SK-N-SH (cell line): ENCODE data around the gene SCN4A. TPM values are rescaled to one million over a fixed set of nuclear protein-coding genes. Genes with fewer than 3 reads are reported as not detected.
"Not testable (repeated sequence)": the region's sequence is repeated elsewhere in the genome, so short reads cannot be mapped to it uniquely, and the experiment has no call there.

Experiments used
- CTCF ChIA-PET: fragments of 300-600, 350-600 bp; formaldehyde crosslinking; extraction: SDS; loops from one replicate; lab custom pipeline; 2021; lab: Yijun Ruan, JAX
- POLR2A ChIA-PET: fragments of 350-600 bp; sonication (Branson Sonifier 250); formaldehyde crosslinking; extraction: SDS; loops from one replicate; lab custom pipeline; 2020; ENCODE audit warnings: antibody characterized with exemption, inconsistent platforms; lab: Yijun Ruan, JAX
- DNase-seq: peaks from one replicate; pipeline ENCODE4 v3.0.0; 2012
- H2AFZ ChIP-seq: fragments of 200-600 bp; sonication (generic); 2 replicates; pipeline ENCODE4 v1.8.1; 2016; ENCODE audit warnings: antibody characterized with exemption, mild to moderate bottlenecking, low read depth
- H3F3A ChIP-seq: fragments of 200-600 bp; sonication (generic); replicated peaks from 2 replicates; pipeline ENCODE3; 2016; ENCODE audit warnings: antibody characterized with exemption, mild to moderate bottlenecking; ENCODE audit not compliant: insufficient read depth
- H3K27ac ChIP-seq, 2 experiments: fragments of 200-500 bp in 1 of 2; fragments of 200-600 bp in 1 of 2; sonication (Bioruptor generic) in 1 of 2; sonication (generic), shearing (Covaris generic) in 1 of 2; 2 replicates each; pipeline versions ENCODE4 v1.5.1 to v1.6.1; 2014 to 2016; ENCODE audit warnings: low read depth in 2 of 2, inconsistent platforms in 1 of 2, low read length in 1 of 2, mild to moderate bottlenecking in 1 of 2, mixed read lengths in 1 of 2
- H3K27me3 ChIP-seq: fragments of 200-600 bp; sonication (generic), shearing (Covaris generic); 2 replicates; pipeline ENCODE4 v1.6.1; 2016; ENCODE audit warnings: mixed run types; ENCODE audit not compliant: insufficient read depth
- H3K36me3 ChIP-seq, 2 experiments: fragments of 200-500 bp in 1 of 2; fragments of 200-600 bp in 1 of 2; sonication (Bioruptor generic) in 1 of 2; sonication (generic) in 1 of 2; replicated peaks in 1 of 2; 2 replicates each; pipeline versions ENCODE3 to v1.5.1; 2014 to 2016; ENCODE audit warnings: low read length in 1 of 2, mild to moderate bottlenecking in 1 of 2; ENCODE audit not compliant: insufficient read depth in 2 of 2, control insufficient read depth in 1 of 2
- H3K4me1 ChIP-seq, 2 experiments: fragments of 200-500 bp in 1 of 2; fragments of 200-600 bp in 1 of 2; sonication (Bioruptor generic) in 1 of 2; sonication (generic), shearing (Covaris generic) in 1 of 2; 2 replicates each; pipeline versions ENCODE4 v1.5.1 to v1.6.1; 2014 to 2016; ENCODE audit warnings: low read depth in 1 of 2, low read length in 1 of 2, mixed run types in 1 of 2; ENCODE audit not compliant: insufficient read depth in 2 of 2, control insufficient read depth in 1 of 2
- H3K4me2 ChIP-seq: fragments of 200-600 bp; sonication (generic), shearing (Covaris generic); 2 replicates; pipeline ENCODE4 v1.6.1; 2017; ENCODE audit warnings: mixed run types
- H3K4me3 ChIP-seq, 2 experiments: fragments of 200-500 bp in 1 of 2; fragments of 200-600 bp in 1 of 2; sonication (Bioruptor generic) in 1 of 2; sonication (generic), shearing (Covaris generic) in 1 of 2; 2 replicates each; pipeline versions ENCODE4 v1.5.1 to v1.8.1; 2014 to 2016; ENCODE audit warnings: low read depth in 2 of 2, inconsistent platforms in 1 of 2, low read length in 1 of 2, mild to moderate bottlenecking in 1 of 2, mixed read lengths in 1 of 2, moderate library complexity in 1 of 2
- H3K79me2 ChIP-seq: fragments of 200-600 bp; sonication (generic); 2 replicates; pipeline ENCODE4 v1.8.1; 2017; ENCODE audit warnings: mild to moderate bottlenecking; ENCODE audit not compliant: insufficient read depth
- H3K9ac ChIP-seq: fragments of 200-600 bp; sonication (generic); 2 replicates; pipeline ENCODE4 v1.6.1; 2017; ENCODE audit warnings: mixed run types
- H3K9me2 ChIP-seq: fragments of 200-600 bp; sonication (generic); 2 replicates; pipeline ENCODE4 v1.6.1; 2017; ENCODE audit warnings: mixed run types
- H3K9me3 ChIP-seq: fragments of 200-600 bp; sonication (generic); 2 replicates; pipeline ENCODE4 v1.6.1; 2017; ENCODE audit warnings: mixed run types, mild to moderate bottlenecking, moderate library complexity
- H4K20me1 ChIP-seq: fragments of 200-600 bp; sonication (generic); 2 replicates; pipeline ENCODE4 v1.6.1; 2017; ENCODE audit warnings: mild to moderate bottlenecking, mixed run types; ENCODE audit not compliant: insufficient read depth
- RAD21 ChIP-seq: IDR thresholded peaks from 2 replicates; pipeline ENCODE4 v1.6.1; 2012; ENCODE audit warnings: mild to moderate bottlenecking, low read length
- WGBS: methylation state at CpG from one replicate; pipeline ENCODE4 v1.1.6; 2017; ENCODE audit warnings: low lambda C conversion rate; 5-methylcytosine and 5-hydroxymethylcytosine counted together
- polyA plus RNA-seq, 3 experiments: library from polyadenylated mRNA; depleted of rRNA; stranded (reverse); fragments of >200 nt; gene quantifications; 2 replicates each; pipeline ENCODE4 v1.2.3, GENCODE V29; 2012
- TF ChIP-seq, protein P1 (sequence below): fragments of 200-600 bp; sonication (generic); IDR thresholded peaks from 2 replicates; pipeline ENCODE4 v1.6.1; 2017; ENCODE audit warnings: antibody characterized with exemption, mild to moderate bottlenecking, moderate library complexity

Gene SCN4A
- polyA plus RNA-seq, 1 of the 3 experiments (the other 2 are of a cell fraction) = not detected

DNA sequence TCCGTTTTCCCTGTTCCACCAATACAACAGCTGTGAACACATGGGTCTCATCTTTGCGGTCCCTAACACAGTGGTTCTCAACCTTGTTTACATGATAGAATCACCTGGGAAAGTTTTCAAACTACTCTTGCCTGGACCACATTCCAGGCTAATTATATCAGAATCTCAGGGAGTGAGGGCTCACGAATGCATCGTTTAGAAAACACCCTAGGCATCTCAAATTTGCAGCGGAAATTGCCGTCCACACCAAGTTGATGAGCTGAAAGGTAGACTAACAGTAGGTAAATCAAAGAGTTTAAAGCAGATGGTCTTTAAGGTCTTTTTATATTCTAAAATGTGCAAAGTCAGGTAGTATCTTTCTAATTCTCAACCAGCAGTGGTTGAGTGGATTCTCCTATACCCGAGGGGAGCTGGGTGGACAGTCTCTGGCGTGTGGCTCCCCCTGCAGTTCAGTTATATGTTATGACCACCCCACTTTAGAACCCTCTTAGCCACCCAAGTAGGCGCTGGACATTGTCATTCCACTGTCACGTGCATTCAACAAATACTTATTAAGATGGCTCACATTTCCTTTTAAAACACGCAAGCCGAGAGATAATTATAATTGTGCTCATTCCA, 65.4 kb downstream of the SCN4A start:
- H3K9ac ChIP-seq, H3K9me3 ChIP-seq, H3K4me2 ChIP-seq, DNase-seq, H3F3A ChIP-seq, H3K4me1 ChIP-seq, H3K4me3 ChIP-seq, H4K20me1 ChIP-seq, H3K27ac ChIP-seq, H2AFZ ChIP-seq, H3K9me2 ChIP-seq, H3K36me3 ChIP-seq, H3K79me2 ChIP-seq, POLR2A ChIA-PET: not testable (repeated sequence)
- 56% methylated on average over 12 of the region's 12 CpGs for WGBS
- H3K27me3 ChIP-seq = peaks cover 18% of the 10 kb centered on the region; the same call in 1 of the 2 replicates
- CTCF ChIA-PET = interaction anchor here (0.7 to 2.1 kb wide), 10 partner anchors 11 to 475 kb away, joined by 3 to 9 read pairs (median 4); partner anchors contain the start of gene GH1
- TF ChIP-seq, protein P1, sequence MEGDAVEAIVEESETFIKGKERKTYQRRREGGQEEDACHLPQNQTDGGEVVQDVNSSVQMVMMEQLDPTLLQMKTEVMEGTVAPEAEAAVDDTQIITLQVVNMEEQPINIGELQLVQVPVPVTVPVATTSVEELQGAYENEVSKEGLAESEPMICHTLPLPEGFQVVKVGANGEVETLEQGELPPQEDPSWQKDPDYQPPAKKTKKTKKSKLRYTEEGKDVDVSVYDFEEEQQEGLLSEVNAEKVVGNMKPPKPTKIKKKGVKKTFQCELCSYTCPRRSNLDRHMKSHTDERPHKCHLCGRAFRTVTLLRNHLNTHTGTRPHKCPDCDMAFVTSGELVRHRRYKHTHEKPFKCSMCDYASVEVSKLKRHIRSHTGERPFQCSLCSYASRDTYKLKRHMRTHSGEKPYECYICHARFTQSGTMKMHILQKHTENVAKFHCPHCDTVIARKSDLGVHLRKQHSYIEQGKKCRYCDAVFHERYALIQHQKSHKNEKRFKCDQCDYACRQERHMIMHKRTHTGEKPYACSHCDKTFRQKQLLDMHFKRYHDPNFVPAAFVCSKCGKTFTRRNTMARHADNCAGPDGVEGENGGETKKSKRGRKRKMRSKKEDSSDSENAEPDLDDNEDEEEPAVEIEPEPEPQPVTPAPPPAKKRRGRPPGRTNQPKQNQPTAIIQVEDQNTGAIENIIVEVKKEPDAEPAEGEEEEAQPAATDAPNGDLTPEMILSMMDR = peak; percentile 49; the same call in 1 of the 2 replicates
- peak; percentile 20 for TF ChIP-seq RAD21

DNA sequence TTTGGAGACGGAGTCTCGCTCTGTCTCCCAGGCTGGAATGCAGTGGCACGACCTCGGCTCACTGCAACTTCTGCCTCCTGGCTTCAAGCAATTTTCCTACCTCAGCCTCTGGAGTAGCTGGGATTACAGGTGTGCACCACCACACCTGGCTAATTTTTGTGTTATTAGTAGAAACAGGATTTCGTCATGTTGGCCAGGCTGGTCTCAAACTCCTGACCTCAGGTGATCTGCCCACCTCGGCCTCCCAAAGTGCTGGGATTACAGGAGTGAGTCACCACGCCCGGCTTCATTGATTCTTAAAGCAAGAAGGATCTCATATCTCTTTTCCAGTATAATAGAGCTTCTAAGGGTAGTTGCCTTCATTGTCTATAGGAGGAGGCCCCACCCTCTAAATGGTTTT, 67.9 kb downstream of the SCN4A start:
- H3K36me3 ChIP-seq, H3K9me2 ChIP-seq, H3F3A ChIP-seq, H3K4me2 ChIP-seq, POLR2A ChIA-PET, H3K79me2 ChIP-seq, H4K20me1 ChIP-seq, H3K4me1 ChIP-seq, DNase-seq, H3K27ac ChIP-seq, H2AFZ ChIP-seq, H3K4me3 ChIP-seq, H3K9ac ChIP-seq, H3K9me3 ChIP-seq: not testable (repeated sequence)
- 70% methylated on average over 8 of the region's 8 CpGs for WGBS
- H3K27me3 ChIP-seq = peaks cover 18% of the 10 kb centered on the region; the same call in 1 of the 2 replicates
- CTCF ChIA-PET = interaction anchor here (1.2 to 1.7 kb wide), 5 partner anchors 16 to 228 kb away, joined by 3 to 6 read pairs (median 4); no protein-coding TSS in a partner anchor

DNA sequence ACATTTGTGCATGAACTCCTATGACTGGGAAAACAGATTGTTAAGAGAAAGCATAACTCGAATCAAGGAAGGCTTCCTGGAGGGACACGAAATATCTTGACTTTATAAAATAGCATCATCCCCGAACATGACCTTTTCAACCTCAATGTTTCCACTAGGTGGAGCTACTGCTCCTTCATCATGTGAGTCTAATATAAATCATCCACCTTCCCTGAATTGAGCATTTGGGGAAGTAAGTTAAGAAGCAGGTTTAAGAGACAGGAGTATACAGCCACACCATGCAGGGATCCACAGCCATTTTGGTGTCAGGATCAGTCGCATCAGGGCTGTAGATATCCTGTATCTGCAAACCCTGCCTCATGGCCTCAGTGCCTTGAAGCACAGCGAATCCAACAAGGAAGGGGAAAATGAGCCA, 68.9 kb downstream of the SCN4A start:
- H3K4me2 ChIP-seq, H4K20me1 ChIP-seq, H2AFZ ChIP-seq, H3K9ac ChIP-seq, H3F3A ChIP-seq, H3K4me3 ChIP-seq, DNase-seq, H3K79me2 ChIP-seq, H3K9me3 ChIP-seq, H3K36me3 ChIP-seq, H3K9me2 ChIP-seq, H3K27ac ChIP-seq, POLR2A ChIA-PET, H3K4me1 ChIP-seq: not testable (repeated sequence)
- CTCF ChIA-PET = interaction anchor here (0.7 to 3.8 kb wide), 8 partner anchors 8 to 230 kb away, joined by 3 to 17 read pairs (median 6); partner anchors contain the start of gene CSHL1
- 38% methylated on average over 5 of the region's 5 CpGs for WGBS
- peaks cover 11% of the 10 kb centered on the region; the same call in 1 of the 2 replicates for H3K27me3 ChIP-seq

DNA sequence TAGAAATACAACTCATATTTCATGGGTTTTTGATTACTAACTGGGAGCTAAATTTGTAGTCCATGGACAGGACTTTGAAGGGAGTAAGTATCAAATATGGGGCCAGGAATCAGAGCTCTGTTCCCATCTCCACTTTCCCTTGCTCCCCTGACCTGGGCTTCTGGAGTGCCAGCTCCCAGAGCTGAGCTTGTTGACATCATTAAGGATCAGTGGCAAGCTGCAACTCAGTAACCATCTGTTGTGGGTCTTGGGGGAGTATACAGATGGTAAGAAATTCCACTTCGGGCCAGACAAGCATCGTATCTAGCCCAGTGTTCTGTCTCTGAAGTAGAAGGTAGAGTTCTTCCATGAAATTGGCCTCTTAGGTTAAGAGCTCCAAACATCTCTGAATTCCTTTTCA, 70.7 kb downstream of the SCN4A start:
- CTCF ChIA-PET = interaction anchor here (0.6 to 3.8 kb wide), 8 partner anchors 10 to 232 kb away, joined by 3 to 17 read pairs (median 8); partner anchors contain the start of gene CSHL1
- WGBS = 54% methylated on average over 2 of the region's 2 CpGs
- H3K4me2 ChIP-seq, H3K9me3 ChIP-seq, H3K4me1 ChIP-seq, H3K4me3 ChIP-seq, H3K79me2 ChIP-seq, POLR2A ChIA-PET, H4K20me1 ChIP-seq, DNase-seq, H3K9ac ChIP-seq, H2AFZ ChIP-seq, H3F3A ChIP-seq, H3K27ac ChIP-seq, H3K9me2 ChIP-seq, H3K36me3 ChIP-seq: not testable (repeated sequence)
- peaks cover 12% of the 10 kb centered on the region for H3K27me3 ChIP-seq

DNA sequence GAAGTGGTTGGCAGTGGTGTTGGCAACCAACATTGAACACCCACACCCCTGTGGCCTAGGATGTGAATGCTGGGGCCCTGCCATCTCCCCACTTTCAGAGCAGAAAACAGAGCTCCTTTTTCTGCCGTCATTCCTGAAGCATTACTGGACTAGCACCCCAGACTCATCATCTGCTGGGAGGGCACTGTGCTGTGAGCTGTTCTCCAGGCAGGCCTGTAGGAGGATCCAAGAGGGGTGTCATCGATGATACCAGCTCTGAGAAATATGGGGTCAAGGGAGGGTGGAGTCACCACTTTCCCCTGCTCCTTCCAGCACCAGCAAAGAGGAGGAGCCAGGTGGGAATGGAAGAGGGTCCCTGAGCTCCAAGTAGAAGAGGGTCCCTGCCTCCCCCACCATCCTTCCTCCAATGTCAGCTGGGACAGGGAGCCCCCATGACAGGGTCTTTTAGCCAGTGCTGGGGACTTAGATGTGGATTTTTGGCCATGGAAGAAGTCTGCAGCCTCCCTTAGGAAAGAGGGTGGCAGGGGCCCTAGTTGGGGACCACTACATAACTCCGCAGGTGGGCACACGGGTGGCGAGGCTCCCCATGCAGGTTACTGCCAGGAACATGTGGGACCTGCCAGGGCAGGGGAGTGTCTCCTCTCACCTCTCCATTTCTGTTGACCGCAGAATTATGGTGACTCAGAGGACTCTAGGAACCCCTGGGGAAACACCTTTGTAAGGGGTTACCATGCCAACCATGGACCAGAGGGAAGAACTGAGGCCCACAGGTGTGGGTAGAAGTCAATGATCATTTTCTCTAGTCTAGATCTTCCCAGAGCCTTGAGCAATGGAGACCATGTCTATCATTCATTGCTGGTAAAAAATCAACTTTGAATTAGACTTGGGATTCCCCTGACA, 73.6 kb downstream of the SCN4A start:
- POLR2A ChIA-PET, DNase-seq, H3K9ac ChIP-seq, H3K9me2 ChIP-seq, H4K20me1 ChIP-seq, H3K4me3 ChIP-seq, H3F3A ChIP-seq, H3K4me1 ChIP-seq, H3K27ac ChIP-seq, H3K9me3 ChIP-seq, H3K4me2 ChIP-seq, H3K36me3 ChIP-seq, H3K79me2 ChIP-seq, H2AFZ ChIP-seq, H3K27me3 ChIP-seq: not testable (repeated sequence)
- CTCF ChIA-PET = interaction anchor here (0.9 to 1.9 kb wide), 3 partner anchors 12 to 234 kb away, joined by 3 to 7 read pairs (median 3); partner anchors contain the start of gene CSHL1
- WGBS = 37% methylated on average over 5 of the region's 6 CpGs
